ENCODE measurements around the gene NDUFAF4.

The NDUFAF4 gene

GRCh38 chr6:96844530-96844929, 53.2 kb downstream of the NDUFAF4 start:
- no peak for TF ChIP-seq CTCF (IDR thresholded peaks at IDR 0.05; ENCODE audit: control insufficient read depth, insufficient read depth, low read depth, low read length, missing control alignments)
- H3K4me3 ChIP-seq (ENCODE audit: control insufficient read depth, low read depth, low read length) = no peak overlapping the region
- no peak for DNase-seq (ENCODE audit: low read depth)

GRCh38 chr6:96841345-96841744, 56.3 kb downstream of the NDUFAF4 start:
- TF ChIP-seq CTCF (IDR thresholded peaks at IDR 0.05; ENCODE audit: control insufficient read depth, insufficient read depth, low read depth, low read length, missing control alignments) = no peak
- H3K4me3 ChIP-seq (ENCODE audit: control insufficient read depth, low read depth, low read length) = no peak overlapping the region
- no peak for DNase-seq (ENCODE audit: low read depth)
